Stomach (tissue), 9 donors: ENCODE data around the gene PLCB1. TPM values are rescaled to one million over a fixed set of nuclear protein-coding genes. Genes with fewer than 3 reads are reported as not detected.

ENCODE experiments used
- DNase-seq, 2 donors: peaks; one replicate each; pipeline versions ENCODE4 v3.0.0 to v3.0.0-alpha.2; 2013 to 2019
- H3K27ac ChIP-seq, 5 donors: fragments of 200-600 bp in 4 of 5; sonication (generic) in 4 of 5; one replicate each; pipeline ENCODE4 v1.5.1; 2013 to 2019; ENCODE audit warnings: mild to moderate bottlenecking in 1 of 5, moderate library complexity in 1 of 5
- H3K27me3 ChIP-seq, 3 donors: fragments of 200-600 bp; sonication (generic); one replicate each; pipeline ENCODE4 v1.5.1; 2017 to 2019; ENCODE audit warnings: mixed run types in 1 of 3
- H3K36me3 ChIP-seq, 4 donors: fragments of 200-600 bp; sonication (generic); 1 replicate in 3 of 4; 2 replicates in 1 of 4; pipeline ENCODE4 v1.5.1; 2016 to 2019
- H3K4me1 ChIP-seq, 4 donors: fragments of 200-600 bp; sonication (generic); one replicate each; pipeline ENCODE4 v1.5.1; 2016 to 2019
- H3K4me3 ChIP-seq, 4 donors: fragments of 200-600 bp; sonication (generic) in 3 of 4; one replicate each; pipeline ENCODE4 v1.5.1; 2016 to 2019; ENCODE audit warnings: mild to moderate bottlenecking in 1 of 4
- H3K9me3 ChIP-seq, 4 donors: fragments of 200-600 bp; sonication (generic); one replicate each; pipeline ENCODE4 v1.5.1; 2016 to 2019
- CTCF ChIP-seq, 7 experiments: fragments of 450-650 bp in 4 of 7; fragments of 200-600 bp in 3 of 7; sonication (generic) in 3 of 7; IDR thresholded peaks; one replicate each; pipeline ENCODE4 v1.5.1; 2016 to 2019; ENCODE audit warnings: antibody characterized with exemption in 7 of 7, control low read depth in 2 of 7, mild to moderate bottlenecking in 1 of 7
- EP300 ChIP-seq: sonication (generic); formaldehyde crosslinking; IDR thresholded peaks from one replicate; pipeline ENCODE4 v1.6.1; 2017; ENCODE audit warnings: antibody characterized with exemption
- POLR2A ChIP-seq, 4 donors: fragments of 450-650 bp; IDR thresholded peaks; one replicate each; pipeline ENCODE4 v1.6.1; 2016; ENCODE audit warnings: antibody characterized with exemption in 4 of 4, control low read depth in 2 of 4, mild to moderate bottlenecking in 1 of 4, moderate library complexity in 1 of 4
- POLR2AphosphoS5 ChIP-seq, 3 donors: sonication (generic); formaldehyde crosslinking; IDR thresholded peaks; one replicate each; pipeline ENCODE4 v1.6.1; 2016; ENCODE audit warnings: antibody characterized with exemption in 3 of 3
- WGBS, 5 donors: extraction: QIAGEN DNeasy Blood & Tissue Kit in 3 of 5; methylation state at CpG; one replicate each; pipeline versions ENCODE4 v1.1.5 to v1.1.7; 2013 to 2018; 5-methylcytosine and 5-hydroxymethylcytosine counted together
- intact Hi-C: fragments of 100-400 bp; cut with DNase I; formaldehyde crosslinking; loops from one replicate; pipeline ENCODE4 v1.15.1; 2023; ENCODE audit warnings: low total_unique reads
- polyA plus RNA-seq, 3 donors: library from polyadenylated mRNA; stranded (reverse); fragments of 200-250 nt; gene quantifications; one replicate each; pipeline ENCODE4 v1.2.3, GENCODE V29; 2013
- total RNA-seq, 5 donors: library from RNA; depleted of rRNA; stranded (reverse); fragments of >200 nt; gene quantifications; one replicate each; pipeline versions ENCODE4 v1.1.0 to v1.2.3, GENCODE V29; 2014 to 2016
- donor health status: healthy with polysubstance abuse.
- donor health status: Bipolar disorder and iron deficiency.
- donor health status: healthy.

The PLCB1 gene
- total and polyA plus RNA-seq, 8 donors = 4.1 to 66.5 (median 11.7) TPM

GRCh38 chr20:8654486-8654885 is 522.4 kb downstream of the PLCB1 start:
- WGBS, 5 donors = 33 to 60% (median 42%) methylated on average over 2 of the region's 2 CpGs
- Histone ChIP-seq H3K27me3 (no peaks in the 10 kb centered on the region), H3K9me3 (no peaks in the 10 kb centered on the region), H3K36me3 (no peaks in the 10 kb centered on the region), H3K4me3 (no peak overlapping the region), H3K27ac (no peak overlapping the region), H3K4me1 (no peaks in the 10 kb centered on the region)
- intact Hi-C loops = no loop called here
- DNase-seq = no peak
- TF ChIP-seq POLR2A (IDR thresholded peaks at IDR 0.05) (no peak), POLR2AphosphoS5 (IDR thresholded peaks at IDR 0.05) (no peak), EP300 (no peak), CTCF (IDR thresholded peaks at IDR 0.05) (no peak)

GRCh38 chr20:8656335-8656734 is 524.3 kb downstream of the PLCB1 start:
- H3K27me3 ChIP-seq = no peaks in the 10 kb centered on the region
- no peak overlapping the region for H3K27ac ChIP-seq
- H3K4me3 ChIP-seq = no peak overlapping the region
- H3K36me3 ChIP-seq = peaks cover 0 to 5% (median 0%) of the 10 kb centered on the region in 4 donors
- intact Hi-C loops = no loop called here
- no peaks in the 10 kb centered on the region for H3K4me1 ChIP-seq
- no peak for TF ChIP-seq CTCF (IDR thresholded peaks at IDR 0.05)
- no peak for TF ChIP-seq POLR2A (IDR thresholded peaks at IDR 0.05)
- no peak for TF ChIP-seq EP300
- TF ChIP-seq POLR2AphosphoS5 (IDR thresholded peaks at IDR 0.05) = no peak
- peak in 1 of 2 donors; percentile 55 for DNase-seq
- WGBS, 5 donors = 60 to 89% (median 83%) methylated on average over 1 of the region's 1 CpG
- H3K9me3 ChIP-seq = no peaks in the 10 kb centered on the region

- intact Hi-C loops = no loop called here
- H3K27ac ChIP-seq = no peak overlapping the region
Measured at GRCh38 chr20:8657664-8658063, 525.6 kb downstream of the PLCB1 start.

GRCh38 chr20:8658103-8658502 is 526.0 kb downstream of the PLCB1 start:
- no peak overlapping the region for H3K27ac ChIP-seq
- H3K4me1 ChIP-seq = no peaks in the 10 kb centered on the region
- no peak overlapping the region for H3K4me3 ChIP-seq
- TF ChIP-seq POLR2AphosphoS5 (IDR thresholded peaks at IDR 0.05) (no peak), EP300 (no peak), CTCF (IDR thresholded peaks at IDR 0.05) (no peak), POLR2A (IDR thresholded peaks at IDR 0.05) (no peak)
- no peaks in the 10 kb centered on the region for H3K9me3 ChIP-seq
- H3K27me3 ChIP-seq = no peaks in the 10 kb centered on the region
- WGBS, 5 donors = 81 to 89% (median 87%) methylated on average over 3 of the region's 3 CpGs
- DNase-seq = no peak
- H3K36me3 ChIP-seq = peaks cover 0 to 5% (median 0%) of the 10 kb centered on the region in 4 donors
- intact Hi-C loops = no loop called here

More at GRCh38 chr20:8657664-8658063, 525.6 kb downstream of the PLCB1 start:
- DNase-seq = no peak
- Histone ChIP-seq H3K4me1 (no peaks in the 10 kb centered on the region), H3K4me3 (no peak overlapping the region), H3K27me3 (no peaks in the 10 kb centered on the region), H3K36me3 (peaks cover 0 to 5% (median 0%) of the 10 kb centered on the region in 4 donors), H3K9me3 (no peaks in the 10 kb centered on the region)
- TF ChIP-seq CTCF (IDR thresholded peaks at IDR 0.05) (no peak), POLR2A (IDR thresholded peaks at IDR 0.05) (no peak), EP300 (no peak), POLR2AphosphoS5 (IDR thresholded peaks at IDR 0.05) (no peak)
